ENCODE data around the gene LOXL3.
A peak's percentile ranks its signal among the peaks of the same experiment; 100 is the strongest.

LOXL3 gene

GRCh38 chr2:74525717-74526648, 27.8 kb downstream of the LOXL3 start, which contains the start of gene DQX1:
TSS of gene DQX1 (minus strand) at chr2:74526231. CDS start at chr2:74525729, 502 bp downstream.
- CTCF ChIA-PET, result interaction anchor here (1.3 kb wide), 1 partner anchor 20 kb away, joined by 5 read pairs; no protein-coding TSS in a partner anchor
- Histone ChIP-seq H3K4me1 (ENCODE audit: control insufficient read depth, insufficient read depth, low read length) (no peaks in the 10 kb centered on the region; the same call in 1 of the 2 replicates), H3K9me3 (ENCODE audit: control insufficient read depth, insufficient read depth, low read depth, low read length) (no peaks in the 10 kb centered on the region), H3K36me3 (ENCODE audit: control insufficient read depth in 2 of 2, insufficient read depth in 1 of 2, low read length in 2 of 2) (peaks cover 7 to 38% of the 10 kb centered on the region in 2 experiments; a peak in 1 of 3 replicates), H3K4me3 (ENCODE audit: low read depth, low read length) (no peak within 1 kb of the TSS), H3K27ac (ENCODE audit: extremely low read depth, low read depth, low read length) (no peak within 1 kb of the TSS)
- POLR2A ChIA-PET, result interaction anchor here (0.6 to 2.5 kb wide), 6 partner anchors 11 to 52 kb away, joined by 3 to 12 read pairs (median 6); partner anchors contain the start of genes CCDC142, PCGF1 and TTC31
- 0 out of 2 replicates have a peak, but pooled peaks have one; percentile 23 for TF ChIP-seq ZNF610 (tag by site-specific recombination; IDR thresholded peaks at IDR 0.05; ENCODE audit: borderline replicate concordance)
- TF ChIP-seq AEBP2 (tag by site-specific recombination; IDR thresholded peaks at IDR 0.05; ENCODE audit: borderline replicate concordance), result no peak
- peak; percentile 65; the same call in 1 of the 2 replicates for TF ChIP-seq TRIM28 (IDR thresholded peaks at IDR 0.05; ENCODE audit: borderline replicate concordance, low read length)
- TF ChIP-seq ZNF19 (tag by site-specific recombination; IDR thresholded peaks at IDR 0.05; ENCODE audit: low read depth), result no peak
- TF ChIP-seq ZNF76 (tag by site-specific recombination; IDR thresholded peaks at IDR 0.05; ENCODE audit: borderline replicate concordance, low read depth), result peak; percentile 54; the same call in 1 of the 2 replicates
- TF ChIP-seq ZNF138 (tag by site-specific recombination; IDR thresholded peaks at IDR 0.05; ENCODE audit: borderline replicate concordance), result no peak
- TF ChIP-seq ZBTB17 (tag by site-specific recombination; IDR thresholded peaks at IDR 0.05), result peak; percentile 65
- TF ChIP-seq SP3 (tag by site-specific recombination; IDR thresholded peaks at IDR 0.05), result peak; percentile 43; the same call in 1 of the 2 replicates
- TF ChIP-seq KLF8 (tag by site-specific recombination; IDR thresholded peaks at IDR 0.05), result no peak

GRCh38 chr2:74524955-74525716, 28.6 kb downstream of the LOXL3 start:
- TF ChIP-seq ZNF521 (tag by site-specific recombination; IDR thresholded peaks at IDR 0.05) (no peak), ZNF529 (tag by site-specific recombination; IDR thresholded peaks at IDR 0.05; ENCODE audit: insufficient replicate concordance) (no peak), ZNF114 (tag by site-specific recombination; IDR thresholded peaks at IDR 0.05) (no peak), KLF16 (tag by site-specific recombination; IDR thresholded peaks at IDR 0.05) (no peak), ZNF16 (tag by site-specific recombination; IDR thresholded peaks at IDR 0.05; ENCODE audit: low read depth) (no peak), ZNF140 (tag by site-specific recombination; IDR thresholded peaks at IDR 0.05) (no peak), ZNF112 (tag by site-specific recombination; IDR thresholded peaks at IDR 0.05) (no peak), ZNF843 (tag by site-specific recombination; IDR thresholded peaks at IDR 0.05) (no peak), ZNF747 (tag by site-specific recombination; IDR thresholded peaks at IDR 0.05) (no peak), ZFP37 (tag by site-specific recombination; IDR thresholded peaks at IDR 0.05) (no peak), ZNF221 (tag by site-specific recombination; IDR thresholded peaks at IDR 0.05; ENCODE audit: borderline replicate concordance) (no peak)
- no peaks in the 10 kb centered on the region; the same call in 1 of the 2 replicates for H3K4me1 ChIP-seq (ENCODE audit: control insufficient read depth, insufficient read depth, low read length)
- no peaks in the 10 kb centered on the region for H3K9me3 ChIP-seq (ENCODE audit: control insufficient read depth, insufficient read depth, low read depth, low read length)
- H3K4me3 ChIP-seq (ENCODE audit: low read depth, low read length), result no peak overlapping the region
- ChIA-PET CTCF (interaction anchor here (1.3 kb wide), 1 partner anchor 19 kb away, joined by 5 read pairs; no protein-coding TSS in a partner anchor), POLR2A (interaction anchor here (1.0 to 1.4 kb wide), 3 partner anchors 17 to 51 kb away, joined by 5 to 9 read pairs (median 6); partner anchors contain the start of genes CCDC142, PCGF1 and TTC31)
- peaks cover 7 to 36% of the 10 kb centered on the region in 2 experiments; a peak in 1 of 3 replicates for H3K36me3 ChIP-seq (ENCODE audit: control insufficient read depth in 2 of 2, insufficient read depth in 1 of 2, low read length in 2 of 2)
- no peak overlapping the region for H3K27ac ChIP-seq (ENCODE audit: extremely low read depth, low read depth, low read length)
